ENCODE data around the gene SMIM15. TPM values are rescaled to one million over a fixed set of nuclear protein-coding genes. Genes with fewer than 3 reads are reported as not detected.

SMIM15 gene
- polyA plus RNA-seq, 3 donors = 81.0 to 98.0 (median 88.0) TPM

- DNase-seq (ENCODE audit: extremely low read depth in 1 of 11, low read depth in 9 of 11, low spot score in 4 of 11) = no peak
Observed at GRCh38 chr5:61171479-61171878, 9.2 kb upstream of the SMIM15 start.

GRCh38 chr5:61168951-61169350, 6.7 kb upstream of the SMIM15 start:
- no peak for DNase-seq (ENCODE audit: extremely low read depth in 1 of 11, low read depth in 9 of 11, low spot score in 4 of 11)

- DNase-seq (ENCODE audit: extremely low read depth in 1 of 11, low read depth in 9 of 11, low spot score in 4 of 11) = no peak
Observed at GRCh38 chr5:61167382-61167781, 5.1 kb upstream of the SMIM15 start.

GRCh38 chr5:61163905-61164304, 1.6 kb upstream of the SMIM15 start:
- DNase-seq (ENCODE audit: extremely low read depth in 1 of 11, low read depth in 9 of 11, low spot score in 4 of 11) = no peak

- DNase-seq (ENCODE audit: extremely low read depth in 1 of 11, low read depth in 9 of 11, low spot score in 4 of 11) = peak in 4 of 11 donors; percentile 22 to 45 (median 35)
Observed at GRCh38 chr5:61162832-61163567, 732 bp upstream of the SMIM15 start.

GRCh38 chr5:61160497-61160896, 1.8 kb downstream of the SMIM15 start:
- no peak for DNase-seq (ENCODE audit: extremely low read depth in 1 of 11, low read depth in 9 of 11, low spot score in 4 of 11)

GRCh38 chr5:61159836-61160235, 2.4 kb downstream of the SMIM15 start:
- no peak for DNase-seq (ENCODE audit: extremely low read depth in 1 of 11, low read depth in 9 of 11, low spot score in 4 of 11)

- DNase-seq (ENCODE audit: extremely low read depth in 1 of 11, low read depth in 9 of 11, low spot score in 4 of 11) = no peak
Observed at GRCh38 chr5:61159070-61159469, 3.2 kb downstream of the SMIM15 start.

- no peak for DNase-seq (ENCODE audit: extremely low read depth in 1 of 11, low read depth in 9 of 11, low spot score in 4 of 11)
Observed at GRCh38 chr5:61151893-61152292, 10.4 kb downstream of the SMIM15 start.

GRCh38 chr5:61148515-61148914, 13.8 kb downstream of the SMIM15 start:
- DNase-seq (ENCODE audit: extremely low read depth in 1 of 11, low read depth in 9 of 11, low spot score in 4 of 11) = no peak

- DNase-seq (ENCODE audit: extremely low read depth in 1 of 11, low read depth in 9 of 11, low spot score in 4 of 11) = no peak
Observed at GRCh38 chr5:61142811-61143210, 19.5 kb downstream of the SMIM15 start.

GRCh38 chr5:61142391-61142790, 19.9 kb downstream of the SMIM15 start:
- DNase-seq (ENCODE audit: extremely low read depth in 1 of 11, low read depth in 9 of 11, low spot score in 4 of 11) = no peak

- no peak for DNase-seq (ENCODE audit: extremely low read depth in 1 of 11, low read depth in 9 of 11, low spot score in 4 of 11)
Observed at GRCh38 chr5:61141801-61142200, 20.5 kb downstream of the SMIM15 start.

- no peak for DNase-seq (ENCODE audit: extremely low read depth in 1 of 11, low read depth in 9 of 11, low spot score in 4 of 11)
Observed at GRCh38 chr5:61139931-61140330, 22.3 kb downstream of the SMIM15 start.

- no peak for DNase-seq (ENCODE audit: extremely low read depth in 1 of 11, low read depth in 9 of 11, low spot score in 4 of 11)
Observed at GRCh38 chr5:61139094-61139873, 23.0 kb downstream of the SMIM15 start.

GRCh38 chr5:61137835-61138234, 24.4 kb downstream of the SMIM15 start:
- no peak for DNase-seq (ENCODE audit: extremely low read depth in 1 of 11, low read depth in 9 of 11, low spot score in 4 of 11)

GRCh38 chr5:61132559-61132958, 29.7 kb downstream of the SMIM15 start:
- no peak for DNase-seq (ENCODE audit: extremely low read depth in 1 of 11, low read depth in 9 of 11, low spot score in 4 of 11)

- no peak for DNase-seq (ENCODE audit: extremely low read depth in 1 of 11, low read depth in 9 of 11, low spot score in 4 of 11)
Observed at GRCh38 chr5:61130289-61130688, 32.0 kb downstream of the SMIM15 start.

GRCh38 chr5:61123145-61123544, 39.1 kb downstream of the SMIM15 start:
- DNase-seq (ENCODE audit: extremely low read depth in 1 of 11, low read depth in 9 of 11, low spot score in 4 of 11) = no peak

- DNase-seq (ENCODE audit: extremely low read depth in 1 of 11, low read depth in 9 of 11, low spot score in 4 of 11) = no peak
Observed at GRCh38 chr5:61120534-61120933, 41.7 kb downstream of the SMIM15 start.

- DNase-seq (ENCODE audit: extremely low read depth in 1 of 11, low read depth in 9 of 11, low spot score in 4 of 11) = no peak
Observed at GRCh38 chr5:61119066-61119465, 43.2 kb downstream of the SMIM15 start.
